SU-DHL-6 (cell line): ENCODE results near the gene DPYSL4.

Source experiments
- CTCF ChIP-seq: fragments of 200-600 bp; sonication (generic); IDR thresholded peaks from one replicate; pipeline ENCODE4 v1.5.1; 2017; ENCODE audit warnings: antibody characterized with exemption, mild to moderate bottlenecking, low read length, moderate library complexity; ENCODE audit not compliant: insufficient read depth, poor library complexity, severe bottlenecking
- EZH2phosphoT487 ChIP-seq: fragments of 200-600 bp; sonication (generic), shearing (Covaris generic); conservative IDR thresholded peaks from 2 replicates; pipeline ENCODE4 v1.6.1; 2018; ENCODE audit warnings: mild to moderate bottlenecking, antibody characterized with exemption, low read length, moderate library complexity, mixed read lengths

DNA sequence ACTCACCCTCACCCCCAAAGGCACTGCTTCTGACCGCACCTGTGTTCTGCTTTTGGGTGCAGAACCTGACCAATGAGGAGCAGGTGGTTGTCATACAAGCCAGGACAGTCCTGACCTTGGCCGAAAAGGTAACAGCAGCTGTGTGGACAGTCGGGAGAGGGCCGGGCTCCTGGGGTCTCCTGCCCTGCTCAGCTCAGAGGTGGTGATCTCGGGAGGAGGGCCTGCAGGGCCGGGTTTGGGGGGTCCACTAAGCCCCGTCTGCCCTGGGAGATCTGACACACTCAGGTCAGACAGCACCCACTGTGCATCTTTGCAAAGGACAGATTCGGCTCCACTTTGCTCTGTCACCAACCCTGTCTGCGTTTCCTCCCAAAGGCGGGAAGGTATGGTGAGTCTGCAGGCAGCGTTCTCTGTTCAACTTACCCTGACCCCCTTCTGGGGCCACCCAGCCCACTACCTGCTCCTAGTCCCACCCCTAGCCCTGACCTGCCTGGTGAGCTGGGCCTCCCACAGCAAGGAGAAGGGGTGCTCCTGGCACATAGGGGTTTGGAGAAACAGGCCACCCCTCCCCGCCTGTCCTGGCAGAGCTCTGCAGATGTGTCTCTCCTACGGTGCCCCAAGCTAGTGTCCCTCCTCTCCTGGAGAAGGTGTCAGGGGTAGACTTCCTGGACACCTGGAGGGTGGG is 33.7 kb upstream of the DPYSL4 start:
- no peak for TF ChIP-seq CTCF
- TF ChIP-seq EZH2phosphoT487: no peak
